Uterus (tissue), 2 donors: Measurements from ENCODE around the gene CYYR1.

ENCODE experiments used
- POLR2A ChIP-seq, 2 donors: fragments of 450-650 bp; IDR thresholded peaks; one replicate each; pipeline ENCODE4 v1.6.1; 2016; ENCODE audit warnings: antibody characterized with exemption in 2 of 2, mild to moderate bottlenecking in 1 of 2, moderate library complexity in 1 of 2
- TF ChIP-seq, protein P1 (sequence below), 4 experiments: fragments of 200-600 bp in 2 of 4; fragments of 450-650 bp in 2 of 4; sonication (generic) in 2 of 4; IDR thresholded peaks; one replicate each; pipeline ENCODE4 v1.5.1; 2016 to 2019; ENCODE audit warnings: antibody characterized with exemption in 4 of 4, mild to moderate bottlenecking in 2 of 4, moderate library complexity in 1 of 4

DNA sequence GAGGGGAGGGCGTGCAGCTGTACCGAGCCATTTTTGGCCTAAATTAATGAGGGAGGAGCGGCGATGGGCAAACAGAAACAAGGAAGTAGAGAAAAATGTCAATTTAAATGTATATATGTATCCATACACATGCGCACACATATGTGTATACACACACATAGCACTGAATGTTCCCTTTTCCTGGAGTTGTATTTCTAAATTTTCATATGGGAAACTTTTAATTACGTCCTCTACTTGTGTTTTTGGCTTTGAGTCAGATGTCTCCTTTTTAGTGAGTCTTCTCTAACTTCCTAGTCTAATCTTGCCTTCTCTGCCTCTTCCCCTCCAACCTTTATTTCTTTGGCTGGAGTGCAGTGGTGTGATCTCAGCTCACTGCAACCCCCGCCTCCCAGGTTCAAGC is 15.4 kb upstream of the CYYR1 start:
- TF ChIP-seq, protein P1, sequence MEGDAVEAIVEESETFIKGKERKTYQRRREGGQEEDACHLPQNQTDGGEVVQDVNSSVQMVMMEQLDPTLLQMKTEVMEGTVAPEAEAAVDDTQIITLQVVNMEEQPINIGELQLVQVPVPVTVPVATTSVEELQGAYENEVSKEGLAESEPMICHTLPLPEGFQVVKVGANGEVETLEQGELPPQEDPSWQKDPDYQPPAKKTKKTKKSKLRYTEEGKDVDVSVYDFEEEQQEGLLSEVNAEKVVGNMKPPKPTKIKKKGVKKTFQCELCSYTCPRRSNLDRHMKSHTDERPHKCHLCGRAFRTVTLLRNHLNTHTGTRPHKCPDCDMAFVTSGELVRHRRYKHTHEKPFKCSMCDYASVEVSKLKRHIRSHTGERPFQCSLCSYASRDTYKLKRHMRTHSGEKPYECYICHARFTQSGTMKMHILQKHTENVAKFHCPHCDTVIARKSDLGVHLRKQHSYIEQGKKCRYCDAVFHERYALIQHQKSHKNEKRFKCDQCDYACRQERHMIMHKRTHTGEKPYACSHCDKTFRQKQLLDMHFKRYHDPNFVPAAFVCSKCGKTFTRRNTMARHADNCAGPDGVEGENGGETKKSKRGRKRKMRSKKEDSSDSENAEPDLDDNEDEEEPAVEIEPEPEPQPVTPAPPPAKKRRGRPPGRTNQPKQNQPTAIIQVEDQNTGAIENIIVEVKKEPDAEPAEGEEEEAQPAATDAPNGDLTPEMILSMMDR (IDR thresholded peaks at IDR 0.05), result no peak
- TF ChIP-seq POLR2A (IDR thresholded peaks at IDR 0.05), result no peak
